Breast epithelium (tissue), 3 donors: ENCODE data around the gene CBX1.

Source experiments
- CTCF ChIP-seq, 3 donors: fragments of 450-650 bp; IDR thresholded peaks; one replicate each; pipeline ENCODE4 v1.5.1; 2016 to 2017; ENCODE audit warnings: antibody characterized with exemption in 3 of 3, mild to moderate bottlenecking in 3 of 3, moderate library complexity in 3 of 3
- POLR2AphosphoS5 ChIP-seq, 3 donors: sonication (generic); formaldehyde crosslinking; IDR thresholded peaks; one replicate each; pipeline ENCODE4 v1.6.1; 2017; ENCODE audit warnings: antibody characterized with exemption in 3 of 3

- TF ChIP-seq CTCF (IDR thresholded peaks at IDR 0.05) (no peak), POLR2AphosphoS5 (IDR thresholded peaks at IDR 0.05) (no peak)
Measured at GRCh38 chr17:48021934-48022333, 79.3 kb downstream of the CBX1 start.
